SK-N-SH (cell line): ENCODE measurements around the gene RNF175. TPM values are rescaled to one million over a fixed set of nuclear protein-coding genes. Genes with fewer than 3 reads are reported as not detected.

Experiments used
- CTCF ChIA-PET: fragments of 300-600, 350-600 bp; formaldehyde crosslinking; extraction: SDS; loops from one replicate; lab custom pipeline; 2021; lab: Yijun Ruan, JAX
- POLR2A ChIA-PET: fragments of 350-600 bp; sonication (Branson Sonifier 250); formaldehyde crosslinking; extraction: SDS; loops from one replicate; lab custom pipeline; 2020; ENCODE audit warnings: antibody characterized with exemption, inconsistent platforms; lab: Yijun Ruan, JAX
- DNase-seq: peaks from one replicate; pipeline ENCODE4 v3.0.0; 2012
- H2AFZ ChIP-seq: fragments of 200-600 bp; sonication (generic); 2 replicates; pipeline ENCODE4 v1.8.1; 2016; ENCODE audit warnings: antibody characterized with exemption, mild to moderate bottlenecking, low read depth
- H3F3A ChIP-seq: fragments of 200-600 bp; sonication (generic); replicated peaks from 2 replicates; pipeline ENCODE3; 2016; ENCODE audit warnings: antibody characterized with exemption, mild to moderate bottlenecking; ENCODE audit not compliant: insufficient read depth
- H3K27ac ChIP-seq, 2 experiments: fragments of 200-500 bp in 1 of 2; fragments of 200-600 bp in 1 of 2; sonication (Bioruptor generic) in 1 of 2; sonication (generic), shearing (Covaris generic) in 1 of 2; 2 replicates each; pipeline versions ENCODE4 v1.5.1 to v1.6.1; 2014 to 2016; ENCODE audit warnings: low read depth in 2 of 2, inconsistent platforms in 1 of 2, low read length in 1 of 2, mild to moderate bottlenecking in 1 of 2, mixed read lengths in 1 of 2
- H3K27me3 ChIP-seq: fragments of 200-600 bp; sonication (generic), shearing (Covaris generic); 2 replicates; pipeline ENCODE4 v1.6.1; 2016; ENCODE audit warnings: mixed run types; ENCODE audit not compliant: insufficient read depth
- H3K36me3 ChIP-seq, 2 experiments: fragments of 200-500 bp in 1 of 2; fragments of 200-600 bp in 1 of 2; sonication (Bioruptor generic) in 1 of 2; sonication (generic) in 1 of 2; replicated peaks in 1 of 2; 2 replicates each; pipeline versions ENCODE3 to v1.5.1; 2014 to 2016; ENCODE audit warnings: low read length in 1 of 2, mild to moderate bottlenecking in 1 of 2; ENCODE audit not compliant: insufficient read depth in 2 of 2, control insufficient read depth in 1 of 2
- H3K4me1 ChIP-seq, 2 experiments: fragments of 200-500 bp in 1 of 2; fragments of 200-600 bp in 1 of 2; sonication (Bioruptor generic) in 1 of 2; sonication (generic), shearing (Covaris generic) in 1 of 2; 2 replicates each; pipeline versions ENCODE4 v1.5.1 to v1.6.1; 2014 to 2016; ENCODE audit warnings: low read depth in 1 of 2, low read length in 1 of 2, mixed run types in 1 of 2; ENCODE audit not compliant: insufficient read depth in 2 of 2, control insufficient read depth in 1 of 2
- H3K4me2 ChIP-seq: fragments of 200-600 bp; sonication (generic), shearing (Covaris generic); 2 replicates; pipeline ENCODE4 v1.6.1; 2017; ENCODE audit warnings: mixed run types
- H3K4me3 ChIP-seq, 2 experiments: fragments of 200-500 bp in 1 of 2; fragments of 200-600 bp in 1 of 2; sonication (Bioruptor generic) in 1 of 2; sonication (generic), shearing (Covaris generic) in 1 of 2; 2 replicates each; pipeline versions ENCODE4 v1.5.1 to v1.8.1; 2014 to 2016; ENCODE audit warnings: low read depth in 2 of 2, inconsistent platforms in 1 of 2, low read length in 1 of 2, mild to moderate bottlenecking in 1 of 2, mixed read lengths in 1 of 2, moderate library complexity in 1 of 2
- H3K79me2 ChIP-seq: fragments of 200-600 bp; sonication (generic); 2 replicates; pipeline ENCODE4 v1.8.1; 2017; ENCODE audit warnings: mild to moderate bottlenecking; ENCODE audit not compliant: insufficient read depth
- H3K9ac ChIP-seq: fragments of 200-600 bp; sonication (generic); 2 replicates; pipeline ENCODE4 v1.6.1; 2017; ENCODE audit warnings: mixed run types
- H3K9me2 ChIP-seq: fragments of 200-600 bp; sonication (generic); 2 replicates; pipeline ENCODE4 v1.6.1; 2017; ENCODE audit warnings: mixed run types
- H3K9me3 ChIP-seq: fragments of 200-600 bp; sonication (generic); 2 replicates; pipeline ENCODE4 v1.6.1; 2017; ENCODE audit warnings: mixed run types, mild to moderate bottlenecking, moderate library complexity
- H4K20me1 ChIP-seq: fragments of 200-600 bp; sonication (generic); 2 replicates; pipeline ENCODE4 v1.6.1; 2017; ENCODE audit warnings: mild to moderate bottlenecking, mixed run types; ENCODE audit not compliant: insufficient read depth
- CHD2 ChIP-seq: fragments of 150-350 bp; IDR thresholded peaks from 2 replicates; pipeline ENCODE4 v1.6.1; 2018; ENCODE audit warnings: low read length; ENCODE audit not compliant: partially characterized antibody
- ELF1 ChIP-seq: IDR thresholded peaks from 2 replicates; pipeline ENCODE4 v1.4.0; 2012
- EP300 ChIP-seq, 2 experiments: IDR thresholded peaks; 2 replicates each; pipeline versions ENCODE4 v1.4.0 to v1.6.1; 2012; ENCODE audit warnings: borderline replicate concordance in 1 of 2, low read depth in 1 of 2, low read length in 1 of 2
- FOXJ3 ChIP-seq: sonication (generic); formaldehyde crosslinking; IDR thresholded peaks from 2 replicates; pipeline ENCODE4 v1.5.1; 2020; ENCODE audit warnings: mild to moderate bottlenecking, missing genetic modification reagents
- GATA2 ChIP-seq: sonication (generic); formaldehyde crosslinking; IDR thresholded peaks from 2 replicates; pipeline ENCODE4 v1.5.0; 2020; ENCODE audit warnings: mild to moderate bottlenecking, missing genetic modification reagents
- MXI1 ChIP-seq: IDR thresholded peaks from 2 replicates; pipeline ENCODE4 v1.6.1; 2012; ENCODE audit warnings: mild to moderate bottlenecking, low read depth, low read length, improper control_type of control experiment
- NRF1 ChIP-seq: IDR thresholded peaks from 2 replicates; pipeline ENCODE4 v1.6.1; 2012; ENCODE audit warnings: low read depth, mild to moderate bottlenecking, low read length
- RCOR1 ChIP-seq: fragments of 150-350 bp; IDR thresholded peaks from 2 replicates; pipeline ENCODE4 v1.6.1; 2017; ENCODE audit warnings: antibody characterized with exemption, low read length
- RFX5 ChIP-seq: IDR thresholded peaks from 2 replicates; pipeline ENCODE4 v1.6.1; 2012; ENCODE audit warnings: mild to moderate bottlenecking, improper control_type of control experiment, low read length
- SIN3A ChIP-seq: IDR thresholded peaks from 2 replicates; pipeline ENCODE4 v1.6.1; 2012; ENCODE audit warnings: low read depth, mild to moderate bottlenecking, low read length, moderate library complexity, borderline replicate concordance
- SMC3 ChIP-seq: IDR thresholded peaks from 2 replicates; pipeline ENCODE4 v1.6.1; 2012; ENCODE audit warnings: low read depth, low read length, improper control_type of control experiment
- TAF1 ChIP-seq: IDR thresholded peaks from 2 replicates; pipeline ENCODE4 v1.6.1; 2012; ENCODE audit warnings: low read depth, mild to moderate bottlenecking, low read length, moderate library complexity, borderline replicate concordance
- polyA plus RNA-seq, 3 experiments: library from polyadenylated mRNA; depleted of rRNA; stranded (reverse); fragments of >200 nt; gene quantifications; 2 replicates each; pipeline ENCODE4 v1.2.3, GENCODE V29; 2012
- TF ChIP-seq, protein P1 (sequence below): fragments of 200-600 bp; sonication (generic); IDR thresholded peaks from 2 replicates; pipeline ENCODE4 v1.6.1; 2017; ENCODE audit warnings: antibody characterized with exemption, mild to moderate bottlenecking, moderate library complexity
- TF ChIP-seq, protein P2 (sequence below): IDR thresholded peaks from 2 replicates; pipeline ENCODE4; 2012
- TF ChIP-seq, protein P3 (sequence below): IDR thresholded peaks from 2 replicates; pipeline ENCODE4 v1.4.0; 2012; ENCODE audit warnings: low read depth
- TF ChIP-seq, protein P4 (sequence below): IDR thresholded peaks from 2 replicates; pipeline ENCODE4 v1.4.0; 2012; ENCODE audit warnings: low read depth, borderline replicate concordance
- TF ChIP-seq, protein P5 (sequence below): fragments of 150-350 bp; IDR thresholded peaks from 2 replicates; pipeline ENCODE4 v1.6.1; 2017; ENCODE audit warnings: antibody characterized with exemption, low read length, low read depth, borderline replicate concordance

Gene RNF175
- polyA plus RNA-seq, 1 of the 3 experiments (the other 2 are of a cell fraction), result 0.10 TPM

DNA sequence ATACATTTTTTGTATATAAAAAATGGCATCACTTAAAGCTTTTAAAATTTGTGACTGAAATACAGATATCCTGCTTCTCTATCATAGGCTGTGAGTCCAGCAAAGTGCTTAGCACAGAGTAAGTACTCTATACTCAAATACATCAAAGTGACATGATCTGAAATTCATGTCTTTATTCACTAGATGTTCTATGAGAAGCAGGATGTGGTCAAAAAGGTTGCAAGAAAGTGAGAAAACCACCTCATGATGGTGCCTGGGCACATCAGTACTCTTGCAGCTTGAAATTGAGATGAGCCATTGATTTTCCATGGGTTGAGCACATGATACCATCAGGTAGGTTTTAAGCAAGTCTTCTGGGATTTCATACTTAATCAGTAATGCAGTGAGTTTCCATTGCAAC is 49.5 kb upstream of the RNF175 start:
- no peak overlapping the region for H3K27ac ChIP-seq
- POLR2A ChIA-PET, result no interaction called here
- TF ChIP-seq NRF1, result no peak
- TF ChIP-seq EP300 (IDR thresholded peaks at IDR 0.05; ENCODE audit: borderline replicate concordance in 1 of 2, low read depth in 1 of 2, low read length in 1 of 2), result no peak
- no peak for TF ChIP-seq SMC3
- no peak for TF ChIP-seq RCOR1
- no peak for TF ChIP-seq TAF1
- TF ChIP-seq GATA2 (CRISPR knock-in tag), result no peak
- TF ChIP-seq CHD2, result no peak
- TF ChIP-seq, protein P1, sequence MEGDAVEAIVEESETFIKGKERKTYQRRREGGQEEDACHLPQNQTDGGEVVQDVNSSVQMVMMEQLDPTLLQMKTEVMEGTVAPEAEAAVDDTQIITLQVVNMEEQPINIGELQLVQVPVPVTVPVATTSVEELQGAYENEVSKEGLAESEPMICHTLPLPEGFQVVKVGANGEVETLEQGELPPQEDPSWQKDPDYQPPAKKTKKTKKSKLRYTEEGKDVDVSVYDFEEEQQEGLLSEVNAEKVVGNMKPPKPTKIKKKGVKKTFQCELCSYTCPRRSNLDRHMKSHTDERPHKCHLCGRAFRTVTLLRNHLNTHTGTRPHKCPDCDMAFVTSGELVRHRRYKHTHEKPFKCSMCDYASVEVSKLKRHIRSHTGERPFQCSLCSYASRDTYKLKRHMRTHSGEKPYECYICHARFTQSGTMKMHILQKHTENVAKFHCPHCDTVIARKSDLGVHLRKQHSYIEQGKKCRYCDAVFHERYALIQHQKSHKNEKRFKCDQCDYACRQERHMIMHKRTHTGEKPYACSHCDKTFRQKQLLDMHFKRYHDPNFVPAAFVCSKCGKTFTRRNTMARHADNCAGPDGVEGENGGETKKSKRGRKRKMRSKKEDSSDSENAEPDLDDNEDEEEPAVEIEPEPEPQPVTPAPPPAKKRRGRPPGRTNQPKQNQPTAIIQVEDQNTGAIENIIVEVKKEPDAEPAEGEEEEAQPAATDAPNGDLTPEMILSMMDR, result no peak
- no peak for TF ChIP-seq SIN3A
- no peak for TF ChIP-seq ELF1
- TF ChIP-seq RFX5, result no peak
- TF ChIP-seq, protein P2, sequence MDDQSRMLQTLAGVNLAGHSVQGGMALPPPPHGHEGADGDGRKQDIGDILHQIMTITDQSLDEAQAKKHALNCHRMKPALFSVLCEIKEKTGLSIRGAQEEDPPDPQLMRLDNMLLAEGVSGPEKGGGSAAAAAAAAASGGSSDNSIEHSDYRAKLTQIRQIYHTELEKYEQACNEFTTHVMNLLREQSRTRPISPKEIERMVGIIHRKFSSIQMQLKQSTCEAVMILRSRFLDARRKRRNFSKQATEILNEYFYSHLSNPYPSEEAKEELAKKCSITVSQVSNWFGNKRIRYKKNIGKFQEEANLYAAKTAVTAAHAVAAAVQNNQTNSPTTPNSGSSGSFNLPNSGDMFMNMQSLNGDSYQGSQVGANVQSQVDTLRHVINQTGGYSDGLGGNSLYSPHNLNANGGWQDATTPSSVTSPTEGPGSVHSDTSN, result no peak
- no peak for TF ChIP-seq FOXJ3 (CRISPR knock-in tag)
- TF ChIP-seq, protein P3, sequence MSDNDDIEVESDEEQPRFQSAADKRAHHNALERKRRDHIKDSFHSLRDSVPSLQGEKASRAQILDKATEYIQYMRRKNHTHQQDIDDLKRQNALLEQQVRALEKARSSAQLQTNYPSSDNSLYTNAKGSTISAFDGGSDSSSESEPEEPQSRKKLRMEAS, result no peak
- TF ChIP-seq, protein P4, sequence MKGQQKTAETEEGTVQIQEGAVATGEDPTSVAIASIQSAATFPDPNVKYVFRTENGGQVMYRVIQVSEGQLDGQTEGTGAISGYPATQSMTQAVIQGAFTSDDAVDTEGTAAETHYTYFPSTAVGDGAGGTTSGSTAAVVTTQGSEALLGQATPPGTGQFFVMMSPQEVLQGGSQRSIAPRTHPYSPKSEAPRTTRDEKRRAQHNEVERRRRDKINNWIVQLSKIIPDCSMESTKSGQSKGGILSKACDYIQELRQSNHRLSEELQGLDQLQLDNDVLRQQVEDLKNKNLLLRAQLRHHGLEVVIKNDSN, result no peak
- TF ChIP-seq MXI1, result no peak
- TF ChIP-seq, protein P5, sequence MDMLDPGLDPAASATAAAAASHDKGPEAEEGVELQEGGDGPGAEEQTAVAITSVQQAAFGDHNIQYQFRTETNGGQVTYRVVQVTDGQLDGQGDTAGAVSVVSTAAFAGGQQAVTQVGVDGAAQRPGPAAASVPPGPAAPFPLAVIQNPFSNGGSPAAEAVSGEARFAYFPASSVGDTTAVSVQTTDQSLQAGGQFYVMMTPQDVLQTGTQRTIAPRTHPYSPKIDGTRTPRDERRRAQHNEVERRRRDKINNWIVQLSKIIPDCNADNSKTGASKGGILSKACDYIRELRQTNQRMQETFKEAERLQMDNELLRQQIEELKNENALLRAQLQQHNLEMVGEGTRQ, result no peak
- TF ChIP-seq, all 33 proteins: peak for 0

More for the DNA sequence above, 49.5 kb upstream of the RNF175 start:
- H3K9ac ChIP-seq, result no peak overlapping the region
- no peak overlapping the region for H3K4me3 ChIP-seq
- no peak for DNase-seq
- H4K20me1 ChIP-seq, result no peaks in the 10 kb centered on the region
- H3K9me2 ChIP-seq, result no peaks in the 10 kb centered on the region
- H3K36me3 ChIP-seq, result no peaks in the 10 kb centered on the region
- H3K4me2 ChIP-seq, result no peak overlapping the region
- H2AFZ ChIP-seq, result no peak overlapping the region
- CTCF ChIA-PET, result no interaction called here
- H3K27me3 ChIP-seq, result no peaks in the 10 kb centered on the region; the same call in 1 of the 2 replicates
- no peaks in the 10 kb centered on the region for H3K4me1 ChIP-seq
- no peaks in the 10 kb centered on the region for H3K79me2 ChIP-seq
- H3F3A ChIP-seq, result no peaks in the 10 kb centered on the region
- H3K9me3 ChIP-seq, result no peaks in the 10 kb centered on the region
